Left renal cortex interstitium (tissue), 4 donors: ENCODE results near the gene COG2. TPM values are rescaled to one million over a fixed set of nuclear protein-coding genes. Genes with fewer than 3 reads are reported as not detected.
"Not testable (repeated sequence)": the region's sequence is repeated elsewhere in the genome, so short reads cannot be mapped to it uniquely, and the experiment has no call there.

ENCODE experiments used
- DNase-seq, 4 donors: peaks; one replicate each; pipeline ENCODE4 v3.0.0-alpha.2; 2013; ENCODE audit warnings: low read depth in 4 of 4, low spot score in 2 of 4, missing footprints in 1 of 4
- polyA plus RNA-seq, 4 donors: library from polyadenylated mRNA; unstranded; fragments of 120-200 nt; gene quantifications; one replicate each; pipeline ENCODE4 v1.2.1, GENCODE V29; 2013; ENCODE audit not compliant: insufficient read length in 4 of 4

The COG2 gene
- polyA plus RNA-seq, 4 donors = 29.8 to 40.4 (median 35.0) TPM

DNA sequence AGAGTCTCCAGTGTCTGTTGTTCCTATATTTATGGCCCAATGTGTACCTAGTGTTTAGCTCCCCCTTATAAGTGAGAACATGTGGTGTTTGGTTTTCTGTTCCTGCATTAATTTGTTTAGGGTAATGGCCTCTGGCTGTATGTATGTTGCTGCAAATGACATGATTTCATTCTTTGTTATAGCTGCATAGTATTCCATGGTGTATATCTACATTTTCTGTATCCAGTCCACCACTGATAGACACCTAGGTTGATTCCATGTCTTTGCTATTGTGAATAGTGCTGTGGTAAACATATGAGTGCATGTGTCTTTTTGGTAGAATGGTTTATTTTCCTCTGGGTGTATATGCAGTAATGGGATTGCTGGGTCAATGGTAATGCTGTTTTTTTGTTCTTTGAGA is 56.7 kb downstream of the COG2 start:
- not testable (repeated sequence) for DNase-seq

DNA sequence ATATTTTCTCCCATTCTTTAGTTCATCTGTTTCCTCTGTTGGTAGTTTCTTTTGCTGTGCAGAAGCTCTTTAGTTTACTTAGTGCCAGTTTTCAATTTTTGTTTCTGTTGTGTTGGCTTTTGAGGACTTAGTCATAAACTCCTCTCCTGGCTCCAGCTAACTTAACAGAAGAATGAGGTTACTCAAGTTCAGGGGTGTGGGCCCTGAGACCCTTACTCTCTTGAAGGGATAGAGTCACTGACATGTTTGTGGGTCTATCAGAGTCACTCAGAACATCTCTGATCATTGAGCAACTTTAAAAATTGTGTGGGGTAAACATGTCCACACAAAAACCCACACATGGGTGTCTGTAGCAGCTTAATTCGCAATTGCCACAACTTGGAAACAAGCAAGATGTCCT is 57.4 kb downstream of the COG2 start:
- no peak for DNase-seq

DNA sequence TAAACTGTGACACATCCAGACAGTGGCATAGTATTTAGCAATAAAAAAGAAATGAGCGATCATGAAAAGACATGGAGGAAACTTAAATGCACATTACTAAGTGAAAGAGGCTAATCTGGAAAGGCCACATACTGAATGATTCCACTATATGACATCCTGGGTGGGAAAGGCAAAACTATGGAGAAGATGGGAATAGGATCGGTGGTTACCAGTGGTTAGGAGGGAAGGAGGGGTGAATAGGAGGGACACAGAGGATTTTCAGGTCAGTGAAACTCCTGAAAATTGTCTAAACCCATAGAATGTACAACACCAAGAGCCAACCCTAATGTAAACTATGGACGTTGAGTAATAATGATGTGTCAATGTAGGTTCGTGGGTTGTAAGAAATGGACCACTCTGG is 57.9 kb downstream of the COG2 start:
- no peak for DNase-seq

DNA sequence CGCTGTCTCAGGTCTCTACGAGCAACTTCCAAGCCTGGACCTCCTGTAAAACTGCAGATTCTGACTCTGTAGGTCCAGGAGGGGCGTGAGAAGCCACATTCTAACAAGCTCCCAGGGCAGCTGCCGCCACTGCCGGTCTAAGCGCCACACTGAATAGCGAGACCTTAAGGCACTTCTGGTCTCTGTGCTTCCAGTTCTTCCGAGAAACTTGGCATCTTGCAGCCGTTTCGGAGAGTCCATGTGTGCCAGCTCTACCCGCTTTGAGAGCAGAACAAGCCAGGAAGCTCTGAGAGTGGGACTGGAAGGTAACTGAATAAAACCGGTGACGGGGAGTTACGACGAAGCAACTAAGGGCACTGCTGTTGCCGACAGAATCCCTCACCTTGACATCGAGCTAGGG is 59.2 kb downstream of the COG2 start:
- DNase-seq = no peak

DNA sequence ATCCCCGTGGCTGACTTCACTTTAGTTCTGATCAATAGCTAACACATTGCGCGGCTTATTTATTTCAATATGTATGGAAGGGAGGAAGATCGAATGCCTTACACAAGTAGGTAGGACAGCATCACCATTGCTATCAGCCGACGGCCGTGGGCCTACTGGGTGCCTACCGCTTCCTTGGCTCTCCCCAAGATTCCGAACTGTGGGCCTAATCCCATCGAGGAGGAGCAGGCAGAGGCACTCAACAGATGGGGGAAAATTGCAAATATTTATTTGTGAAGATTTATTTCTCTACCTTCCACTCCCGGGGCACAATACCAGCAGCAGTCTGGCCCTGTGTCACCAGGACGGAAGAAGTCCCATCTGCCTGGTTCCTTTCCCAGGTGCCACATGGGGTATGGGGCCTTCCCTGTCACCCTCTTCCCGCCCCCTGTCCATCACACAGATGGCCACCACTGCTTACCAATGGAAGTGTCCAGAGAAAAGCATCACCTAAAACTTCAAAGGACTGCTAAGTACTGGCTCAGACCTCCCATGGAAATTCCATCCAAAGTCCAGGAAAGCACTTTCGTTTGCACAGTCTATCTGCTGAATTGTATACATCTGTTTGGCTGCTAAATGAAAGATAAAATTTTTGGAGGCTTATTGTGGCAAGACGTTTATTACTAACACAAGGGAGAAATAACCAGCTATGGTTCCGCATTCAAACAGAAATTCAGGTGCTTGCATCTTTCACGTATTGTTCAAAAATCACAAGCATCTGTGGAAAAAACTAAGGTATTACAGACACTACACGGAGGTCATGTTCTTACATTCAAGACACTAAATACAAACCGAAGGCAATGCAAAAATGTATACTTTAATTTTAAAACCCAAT is 59.9 kb downstream of the COG2 start:
- no peak for DNase-seq

DNA sequence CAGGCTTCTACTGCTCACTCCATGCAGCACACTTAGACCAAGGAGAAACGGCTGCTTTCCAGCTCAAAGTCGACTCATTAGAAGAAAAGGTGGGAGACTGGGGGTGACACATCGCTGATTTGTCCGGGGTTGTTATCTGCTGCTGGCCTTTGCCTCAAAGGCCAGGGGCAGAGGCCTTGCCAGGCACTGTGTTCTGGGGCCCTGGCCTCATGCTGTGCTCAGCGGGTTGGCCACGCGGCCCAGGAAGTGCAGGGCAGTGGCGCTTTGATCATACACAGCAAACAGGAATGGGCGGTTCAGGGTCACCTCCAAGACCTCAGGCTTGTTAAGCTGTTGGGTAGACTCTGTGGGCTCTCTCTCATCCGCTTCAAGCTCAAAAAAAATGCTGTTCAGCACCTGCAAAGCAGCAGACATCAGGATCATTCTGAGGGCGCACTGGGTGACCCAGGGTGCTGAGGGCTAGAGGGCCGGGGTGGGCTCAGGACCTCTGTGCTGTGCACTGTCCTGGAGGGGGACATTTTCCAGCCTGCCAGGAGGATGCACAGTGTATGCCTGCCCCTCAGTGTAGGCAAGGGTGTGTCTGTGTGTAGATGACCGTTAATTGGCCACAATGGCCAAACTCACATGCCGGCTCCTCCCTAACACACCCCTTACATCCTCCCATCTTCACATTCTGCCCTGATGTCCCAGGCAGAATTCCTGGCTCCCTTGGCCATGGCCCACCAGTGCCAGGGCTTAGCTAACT is 60.8 kb downstream of the COG2 start:
- peak in 2 of 4 donors; percentile 15 to 23 for DNase-seq

DNA sequence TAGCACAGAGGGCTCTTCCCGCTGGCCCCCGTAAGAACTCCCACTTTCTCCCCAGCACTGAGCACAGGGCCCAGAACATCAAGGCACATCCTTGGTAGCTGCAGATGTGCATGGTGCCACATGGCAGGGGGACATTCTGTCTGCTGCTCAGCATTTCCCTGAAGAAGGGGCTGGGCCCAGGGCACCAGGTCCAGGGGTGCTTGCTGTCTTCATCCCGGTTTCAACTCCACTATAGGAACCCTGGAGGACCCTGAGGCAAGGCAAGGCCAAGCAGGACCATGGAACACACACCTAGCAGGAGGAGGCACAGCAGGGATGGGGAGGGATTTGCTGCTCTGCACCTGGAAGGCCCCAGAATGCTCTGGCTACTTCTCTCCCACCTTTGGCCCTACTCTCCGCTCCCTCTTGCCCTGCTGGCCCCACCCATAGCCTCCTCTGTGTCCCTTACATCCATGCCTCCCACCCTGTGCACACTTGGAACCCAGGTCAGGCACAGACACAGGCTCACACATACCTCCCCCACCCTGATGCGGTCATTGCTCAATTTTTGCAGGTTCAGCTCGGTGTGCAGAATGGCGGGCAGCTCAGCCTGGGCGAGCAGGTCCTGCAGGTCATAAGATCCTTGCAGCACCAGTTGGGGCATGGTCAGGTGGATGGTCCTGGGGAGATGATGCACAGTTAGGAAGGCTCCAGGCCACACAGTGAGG is 61.6 kb downstream of the COG2 start:
- no peak for DNase-seq

DNA sequence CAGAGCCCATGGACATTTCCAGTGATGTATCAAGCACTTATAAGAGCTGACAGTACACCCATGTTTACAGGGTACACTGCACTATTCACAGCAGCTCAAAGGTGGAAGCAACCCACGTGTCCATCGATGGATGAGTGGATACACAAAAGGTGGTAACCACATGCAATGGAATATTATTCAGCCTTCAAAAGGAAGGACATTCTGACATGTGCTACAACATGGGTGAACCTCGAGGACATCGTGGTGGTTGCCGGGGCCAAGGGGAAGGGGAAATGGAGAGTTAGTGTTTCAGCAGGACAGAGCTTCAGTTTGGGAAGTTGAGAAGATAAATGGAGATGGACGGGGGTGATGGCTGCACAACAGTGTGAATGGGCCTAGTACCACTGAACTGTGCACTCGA is 62.5 kb downstream of the COG2 start:
- no peak for DNase-seq

DNA sequence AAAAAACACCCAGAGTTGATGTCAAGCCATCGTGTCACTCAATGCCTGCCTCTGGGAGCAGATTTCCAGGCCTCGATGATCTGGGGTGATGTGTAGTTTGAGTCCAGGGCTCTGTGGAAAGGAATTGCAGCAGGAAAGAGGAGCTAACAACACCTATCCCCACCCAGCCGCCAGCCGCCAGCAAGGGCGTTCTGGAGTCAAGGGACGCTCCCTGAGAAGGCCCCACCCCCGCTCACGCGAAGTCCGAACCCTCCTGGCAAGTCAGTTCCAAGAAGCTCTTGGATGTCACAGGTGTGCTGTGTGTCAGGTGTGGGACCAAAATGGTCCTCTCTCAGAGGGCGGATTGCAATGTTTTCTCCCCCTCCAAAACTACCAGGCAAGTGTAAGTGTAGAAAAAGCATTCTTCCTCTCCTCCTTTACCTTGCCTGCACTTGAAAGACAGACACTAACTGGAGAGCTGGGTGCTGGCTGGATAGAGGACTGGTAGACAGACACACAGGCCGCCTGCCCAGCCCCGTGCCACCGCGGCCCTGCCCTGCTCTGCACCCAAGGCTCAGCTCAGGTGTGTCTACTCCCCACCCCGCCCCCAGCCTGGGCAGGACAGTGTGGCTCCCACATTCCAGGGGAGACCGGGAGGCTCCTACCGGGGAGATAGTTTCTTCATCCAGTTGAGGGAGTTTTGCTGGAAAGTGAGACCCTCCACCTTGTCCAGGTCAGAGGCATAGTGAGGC is 63.2 kb downstream of the COG2 start:
- DNase-seq = no peak

DNA sequence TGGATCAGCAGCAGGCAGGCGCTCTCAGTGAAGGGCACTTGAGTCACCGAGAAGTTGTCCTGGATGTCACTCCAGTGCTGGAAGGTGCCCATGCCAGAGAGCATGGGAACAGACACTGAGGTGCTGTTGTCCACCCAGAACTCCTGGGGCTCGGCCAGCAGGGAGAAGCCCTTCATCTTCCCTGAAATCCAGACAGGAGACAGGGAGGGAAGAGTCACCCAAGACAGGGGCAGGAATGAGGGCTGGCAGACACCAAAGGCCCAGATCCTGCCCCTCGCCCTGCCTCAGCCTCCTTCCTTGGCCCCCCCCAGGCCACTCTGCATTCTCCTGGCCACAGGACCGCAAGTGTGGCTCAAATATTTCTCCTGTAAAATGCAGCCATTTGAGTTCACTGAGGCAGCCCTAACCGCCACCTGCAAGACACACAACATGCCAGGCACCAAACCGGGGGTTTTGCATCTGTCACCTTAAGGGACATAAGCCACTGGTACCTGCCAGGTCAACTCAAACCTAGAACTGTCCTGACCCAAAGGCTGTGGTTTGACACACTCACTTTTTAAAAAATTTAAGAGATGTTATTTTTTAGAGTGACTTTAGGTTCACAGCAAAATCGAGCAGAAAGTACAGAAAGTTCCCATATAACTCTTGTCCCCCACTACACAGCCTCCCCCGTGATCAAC is 63.9 kb downstream of the COG2 start:
- no peak for DNase-seq

DNA sequence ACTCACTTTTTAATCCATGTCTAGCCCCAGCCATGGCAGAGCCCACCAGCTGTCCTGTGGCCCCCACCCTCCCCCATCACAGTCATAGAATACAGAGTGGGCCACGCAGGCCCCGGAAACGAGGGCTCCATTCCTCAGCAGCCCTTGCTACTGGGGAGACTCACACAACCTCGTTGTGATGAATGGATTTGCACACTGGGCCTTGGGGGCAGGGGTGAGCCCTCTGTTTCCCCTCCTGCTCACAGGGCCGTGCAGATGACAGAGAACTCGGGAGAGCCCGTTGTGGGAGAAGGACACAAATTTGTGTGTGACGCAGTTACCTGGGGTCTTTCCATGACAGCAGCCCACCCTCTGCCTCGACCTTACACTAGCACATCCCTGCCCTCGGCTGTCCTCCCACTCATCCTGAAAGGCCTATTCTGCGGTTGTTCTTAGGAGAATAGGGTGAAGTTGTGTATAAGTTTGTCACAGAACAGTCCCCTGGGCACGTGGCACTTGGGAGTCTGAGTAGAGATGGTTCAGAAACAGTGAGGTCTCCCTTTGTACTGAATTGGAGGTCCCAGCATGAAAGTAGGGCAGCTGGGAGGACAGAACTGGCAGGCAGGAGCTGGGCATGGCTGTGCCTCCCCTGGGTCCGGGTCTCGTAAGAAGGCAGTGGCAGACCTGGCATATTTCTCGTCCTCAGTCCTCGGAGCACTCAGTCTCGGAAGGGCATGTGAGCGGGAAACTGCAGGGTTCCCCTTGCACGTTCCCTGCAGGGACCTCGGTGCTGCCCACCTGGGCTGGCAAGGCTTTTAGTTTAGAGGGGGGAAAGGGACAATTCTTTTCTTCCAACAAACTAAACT is 64.8 kb downstream of the COG2 start:
- no peak for DNase-seq

DNA sequence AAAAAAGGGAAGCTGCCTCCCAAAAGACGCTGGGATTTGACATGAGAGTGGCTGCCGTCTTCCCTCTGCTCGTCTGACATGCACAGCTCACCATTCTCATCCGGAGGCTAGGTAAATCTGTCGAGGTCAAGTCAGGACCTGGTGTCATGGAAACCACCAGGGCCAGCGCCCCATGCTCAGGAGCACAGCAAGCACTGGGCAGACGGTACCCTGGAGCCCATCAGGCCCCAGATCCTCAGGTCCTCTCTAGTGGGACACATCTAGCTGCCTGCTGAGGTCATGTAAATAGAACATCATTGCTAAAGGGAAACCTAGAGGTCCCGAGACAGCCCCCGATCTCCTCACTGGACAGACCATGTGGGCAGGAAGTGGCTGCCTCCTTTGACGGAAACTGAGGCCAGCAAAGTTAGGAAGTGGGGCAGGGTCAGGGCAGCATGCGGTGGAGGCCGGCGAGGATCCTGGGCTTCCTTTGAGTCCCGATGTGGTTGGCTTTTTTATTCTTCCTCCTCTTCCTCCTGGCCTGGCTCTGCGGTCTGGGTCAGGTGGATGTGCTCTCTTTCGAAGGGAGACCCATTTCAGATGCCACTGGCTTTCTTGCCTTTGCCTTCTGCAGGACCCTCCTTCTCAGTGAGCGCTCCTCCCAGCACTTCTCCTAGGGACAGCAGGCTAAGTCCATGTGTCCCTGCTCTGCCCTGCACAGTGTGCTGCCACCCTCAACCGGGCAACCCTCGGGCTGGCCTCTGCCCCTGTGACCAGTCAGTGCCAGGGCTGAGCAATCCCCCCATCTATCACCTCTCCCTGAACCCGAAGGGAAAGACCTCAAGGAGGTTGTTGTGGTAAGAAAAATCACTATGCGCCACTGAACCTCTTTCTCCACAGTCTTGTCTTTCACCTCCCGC is 65.7 kb downstream of the COG2 start:
- DNase-seq = no peak

DNA sequence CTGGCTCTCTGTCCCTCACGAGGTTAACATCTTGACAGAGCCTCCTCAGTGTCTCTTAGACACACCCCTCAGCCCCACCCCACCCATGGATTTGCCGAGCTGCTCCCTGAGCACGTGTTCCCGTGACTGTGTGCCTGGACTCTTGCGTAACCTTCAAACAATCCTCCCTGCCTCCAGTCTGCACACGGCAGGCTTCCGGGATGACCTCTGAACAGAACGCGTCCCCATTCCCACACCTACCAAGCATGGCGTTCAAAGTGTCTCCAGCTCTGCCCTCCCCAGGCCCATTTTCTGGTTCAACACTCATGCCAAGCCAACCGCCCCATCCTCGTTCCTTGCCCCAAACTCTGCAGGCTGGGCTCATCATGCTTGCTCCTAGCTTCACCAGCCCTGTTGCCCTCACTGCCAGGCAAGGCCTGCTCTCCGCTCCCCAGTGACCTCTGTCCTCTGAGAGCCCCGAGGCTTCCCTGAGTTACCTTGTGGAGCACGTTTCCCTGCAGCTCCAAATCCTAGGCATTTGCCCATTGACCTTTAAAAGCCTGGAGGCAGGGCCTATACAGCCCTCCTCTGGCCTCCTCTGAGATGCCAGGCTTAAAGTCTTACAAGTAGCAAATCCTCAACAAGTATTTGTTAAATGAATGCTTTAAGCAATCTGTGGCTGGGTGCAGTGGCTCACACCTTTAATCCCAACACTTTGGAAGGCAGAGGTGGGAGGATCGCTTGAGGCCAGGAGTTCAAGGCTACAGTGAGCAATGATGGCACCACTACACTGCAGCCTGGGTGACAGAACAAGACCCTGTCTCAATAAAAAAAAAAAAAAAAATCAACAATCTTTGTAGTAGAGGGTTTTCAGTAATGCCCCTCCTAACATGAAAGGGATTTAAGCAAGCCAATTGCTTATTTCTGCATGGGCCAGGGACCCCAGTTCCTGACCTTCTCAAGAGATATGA is 66.6 kb downstream of the COG2 start:
- DNase-seq = no peak

DNA sequence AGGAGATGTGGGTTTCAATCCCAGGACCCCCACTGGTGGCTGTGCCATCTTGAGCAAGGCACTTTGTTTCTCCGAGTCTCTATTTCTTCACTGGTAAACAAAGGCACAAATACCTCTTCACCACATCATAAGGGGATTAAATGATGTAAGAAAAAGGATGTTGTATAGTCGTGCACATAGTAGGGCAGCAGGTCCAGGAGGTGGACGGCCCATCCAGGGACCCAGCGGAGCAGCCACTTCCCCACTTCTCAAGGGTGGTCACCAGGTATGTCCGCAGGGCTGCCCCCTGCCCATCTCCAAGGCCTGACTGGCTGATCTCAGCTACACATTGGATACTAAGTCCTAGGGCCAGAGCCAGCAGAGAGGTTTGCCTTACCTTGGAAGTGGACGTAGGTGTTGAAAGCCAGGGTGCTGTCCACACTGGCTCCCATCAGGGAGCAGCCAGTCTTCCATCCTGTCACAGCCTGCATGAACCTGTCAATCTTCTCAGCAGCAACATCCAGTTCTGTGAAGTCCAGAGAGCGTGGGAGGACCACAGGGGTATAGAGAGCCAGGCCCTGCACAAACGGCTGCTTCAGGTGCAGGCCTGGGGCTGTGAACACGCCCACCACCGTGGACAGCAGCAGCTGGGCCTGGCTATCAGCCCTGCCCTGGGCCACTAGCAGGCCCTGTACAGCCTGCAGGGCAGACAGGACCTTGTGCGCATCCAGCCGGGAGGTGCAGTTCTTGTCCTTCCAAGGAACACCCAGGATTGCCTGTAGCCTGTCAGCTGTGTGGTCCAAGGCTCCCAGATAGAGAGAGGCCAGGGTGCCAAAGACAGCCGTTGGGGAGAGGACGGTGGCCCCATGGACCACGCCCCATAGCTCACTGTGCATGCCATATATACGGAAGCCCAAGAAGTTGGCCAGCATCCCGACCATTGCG is 67.6 kb downstream of the COG2 start:
- no peak for DNase-seq

DNA sequence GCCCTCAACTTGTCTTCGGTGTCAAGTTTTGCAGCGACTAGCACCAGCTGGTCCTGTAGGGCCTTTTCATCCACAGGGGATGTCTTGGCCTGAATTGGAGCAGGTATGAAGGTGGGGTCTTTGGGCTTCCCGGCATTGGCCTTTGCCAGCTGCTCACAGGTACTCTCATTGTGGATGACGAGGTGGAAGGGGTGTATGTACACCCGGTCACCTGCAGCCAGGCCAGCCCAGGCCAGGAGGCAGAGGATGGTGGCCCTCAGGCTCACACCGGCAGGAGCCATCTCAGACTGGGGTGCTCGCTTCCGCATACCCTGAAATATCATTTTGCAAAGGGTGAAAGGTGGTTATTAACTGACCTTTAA is 68.2 kb downstream of the COG2 start:
- DNase-seq = no peak

DNA sequence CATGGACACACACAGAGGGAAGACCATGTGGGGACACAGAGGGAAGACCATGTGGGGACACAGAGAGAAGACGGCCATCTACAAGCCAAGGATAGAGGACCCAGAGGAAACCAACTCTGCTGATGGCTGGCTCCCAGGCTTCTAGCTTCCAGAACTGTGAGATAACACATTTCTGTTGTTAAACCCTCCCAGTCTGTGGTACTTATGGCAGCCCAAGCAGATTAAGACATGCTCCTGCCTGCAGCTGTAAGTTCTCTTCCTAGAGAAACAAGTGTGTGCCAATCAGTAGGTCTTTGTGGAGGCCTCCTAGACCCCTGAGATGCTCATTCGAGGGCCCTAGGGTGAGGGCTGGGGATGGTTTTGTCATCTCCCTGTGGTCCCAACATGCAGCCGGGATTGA is 69.0 kb downstream of the COG2 start:
- no peak for DNase-seq
